ENCODE results near the gene GPC5.

The GPC5 gene

DNA sequence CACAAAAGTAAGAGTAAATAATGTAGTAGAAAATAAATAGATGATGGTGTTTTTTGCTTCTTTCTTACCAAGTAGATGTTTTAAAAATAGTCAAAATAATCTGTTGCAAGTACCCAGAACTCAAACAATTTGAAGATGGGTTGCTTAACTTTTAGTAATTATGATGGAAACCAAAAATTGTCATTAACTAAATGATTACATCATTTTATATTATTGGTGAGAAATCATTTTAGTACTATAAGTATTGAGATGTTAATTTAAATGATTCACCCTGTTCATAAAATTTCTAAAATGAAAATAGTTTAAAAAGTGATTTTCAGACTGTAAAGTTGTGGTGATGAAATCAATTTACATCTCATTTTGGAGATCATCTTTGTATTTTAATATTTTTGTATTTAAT, 404.5 kb downstream of the GPC5 start:
- no peak for TF ChIP-seq TEAD4 (IDR thresholded peaks at IDR 0.05)
- TF ChIP-seq TCF12 (IDR thresholded peaks at IDR 0.05; ENCODE audit: low read depth): no peak
- no peak for TF ChIP-seq EP300 (IDR thresholded peaks at IDR 0.05; ENCODE audit: borderline replicate concordance)
- no peak for TF ChIP-seq EGR1 (IDR thresholded peaks at IDR 0.05)
- no peak for TF ChIP-seq FOXM1 (IDR thresholded peaks at IDR 0.05; ENCODE audit: borderline replicate concordance, low read depth)
- TF ChIP-seq, protein P1, sequence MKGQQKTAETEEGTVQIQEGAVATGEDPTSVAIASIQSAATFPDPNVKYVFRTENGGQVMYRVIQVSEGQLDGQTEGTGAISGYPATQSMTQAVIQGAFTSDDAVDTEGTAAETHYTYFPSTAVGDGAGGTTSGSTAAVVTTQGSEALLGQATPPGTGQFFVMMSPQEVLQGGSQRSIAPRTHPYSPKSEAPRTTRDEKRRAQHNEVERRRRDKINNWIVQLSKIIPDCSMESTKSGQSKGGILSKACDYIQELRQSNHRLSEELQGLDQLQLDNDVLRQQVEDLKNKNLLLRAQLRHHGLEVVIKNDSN (IDR thresholded peaks at IDR 0.05): no peak
- TF ChIP-seq, protein P2, sequence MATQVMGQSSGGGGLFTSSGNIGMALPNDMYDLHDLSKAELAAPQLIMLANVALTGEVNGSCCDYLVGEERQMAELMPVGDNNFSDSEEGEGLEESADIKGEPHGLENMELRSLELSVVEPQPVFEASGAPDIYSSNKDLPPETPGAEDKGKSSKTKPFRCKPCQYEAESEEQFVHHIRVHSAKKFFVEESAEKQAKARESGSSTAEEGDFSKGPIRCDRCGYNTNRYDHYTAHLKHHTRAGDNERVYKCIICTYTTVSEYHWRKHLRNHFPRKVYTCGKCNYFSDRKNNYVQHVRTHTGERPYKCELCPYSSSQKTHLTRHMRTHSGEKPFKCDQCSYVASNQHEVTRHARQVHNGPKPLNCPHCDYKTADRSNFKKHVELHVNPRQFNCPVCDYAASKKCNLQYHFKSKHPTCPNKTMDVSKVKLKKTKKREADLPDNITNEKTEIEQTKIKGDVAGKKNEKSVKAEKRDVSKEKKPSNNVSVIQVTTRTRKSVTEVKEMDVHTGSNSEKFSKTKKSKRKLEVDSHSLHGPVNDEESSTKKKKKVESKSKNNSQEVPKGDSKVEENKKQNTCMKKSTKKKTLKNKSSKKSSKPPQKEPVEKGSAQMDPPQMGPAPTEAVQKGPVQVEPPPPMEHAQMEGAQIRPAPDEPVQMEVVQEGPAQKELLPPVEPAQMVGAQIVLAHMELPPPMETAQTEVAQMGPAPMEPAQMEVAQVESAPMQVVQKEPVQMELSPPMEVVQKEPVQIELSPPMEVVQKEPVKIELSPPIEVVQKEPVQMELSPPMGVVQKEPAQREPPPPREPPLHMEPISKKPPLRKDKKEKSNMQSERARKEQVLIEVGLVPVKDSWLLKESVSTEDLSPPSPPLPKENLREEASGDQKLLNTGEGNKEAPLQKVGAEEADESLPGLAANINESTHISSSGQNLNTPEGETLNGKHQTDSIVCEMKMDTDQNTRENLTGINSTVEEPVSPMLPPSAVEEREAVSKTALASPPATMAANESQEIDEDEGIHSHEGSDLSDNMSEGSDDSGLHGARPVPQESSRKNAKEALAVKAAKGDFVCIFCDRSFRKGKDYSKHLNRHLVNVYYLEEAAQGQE (IDR thresholded peaks at IDR 0.05; ENCODE audit: low read depth): no peak
- TF ChIP-seq ZBTB7A (IDR thresholded peaks at IDR 0.05; ENCODE audit: low read depth): no peak
- TF ChIP-seq YY1 (IDR thresholded peaks at IDR 0.05; ENCODE audit: low read depth): no peak
- TF ChIP-seq, protein P3, sequence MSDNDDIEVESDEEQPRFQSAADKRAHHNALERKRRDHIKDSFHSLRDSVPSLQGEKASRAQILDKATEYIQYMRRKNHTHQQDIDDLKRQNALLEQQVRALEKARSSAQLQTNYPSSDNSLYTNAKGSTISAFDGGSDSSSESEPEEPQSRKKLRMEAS (IDR thresholded peaks at IDR 0.05): no peak
- no peak for TF ChIP-seq TAF1 (IDR thresholded peaks at IDR 0.05; ENCODE audit: low read depth)
- no peak for TF ChIP-seq RAD21 (IDR thresholded peaks at IDR 0.05; ENCODE audit: low read depth)
- TF ChIP-seq NFIC (IDR thresholded peaks at IDR 0.05): no peak
- TF ChIP-seq CREB1 (IDR thresholded peaks at IDR 0.05; ENCODE audit: low read depth): no peak
- TF ChIP-seq CEBPB (IDR thresholded peaks at IDR 0.05): no peak

DNA sequence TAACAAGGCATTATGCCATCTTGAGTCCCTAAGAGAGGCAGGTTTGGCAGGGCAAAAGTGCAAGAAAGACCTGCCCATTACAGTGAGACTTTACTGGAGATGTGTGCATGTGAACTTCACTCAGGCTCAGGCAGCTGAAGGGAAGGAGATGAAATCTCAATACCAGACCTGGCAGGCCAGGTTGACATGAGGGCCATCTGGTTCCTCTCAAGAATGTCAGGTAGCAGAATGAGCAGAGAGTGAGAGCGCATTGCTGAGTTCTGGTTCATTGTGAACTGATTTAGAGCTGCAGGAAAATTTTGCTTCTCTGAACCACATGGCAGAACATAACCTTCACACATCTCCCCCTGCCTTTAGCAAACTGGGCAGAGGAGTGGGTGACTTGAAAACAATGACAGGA, 406.3 kb downstream of the GPC5 start:
- TF ChIP-seq RAD21 (IDR thresholded peaks at IDR 0.05; ENCODE audit: low read depth): no peak
- no peak for TF ChIP-seq CEBPB (IDR thresholded peaks at IDR 0.05)
- TF ChIP-seq CREB1 (IDR thresholded peaks at IDR 0.05; ENCODE audit: low read depth): no peak
- no peak for TF ChIP-seq EP300 (IDR thresholded peaks at IDR 0.05; ENCODE audit: borderline replicate concordance)
- no peak for TF ChIP-seq EGR1 (IDR thresholded peaks at IDR 0.05)
- no peak for TF ChIP-seq TCF12 (IDR thresholded peaks at IDR 0.05; ENCODE audit: low read depth)
- TF ChIP-seq ZBTB7A (IDR thresholded peaks at IDR 0.05; ENCODE audit: low read depth): no peak
- TF ChIP-seq YY1 (IDR thresholded peaks at IDR 0.05; ENCODE audit: low read depth): no peak

DNA sequence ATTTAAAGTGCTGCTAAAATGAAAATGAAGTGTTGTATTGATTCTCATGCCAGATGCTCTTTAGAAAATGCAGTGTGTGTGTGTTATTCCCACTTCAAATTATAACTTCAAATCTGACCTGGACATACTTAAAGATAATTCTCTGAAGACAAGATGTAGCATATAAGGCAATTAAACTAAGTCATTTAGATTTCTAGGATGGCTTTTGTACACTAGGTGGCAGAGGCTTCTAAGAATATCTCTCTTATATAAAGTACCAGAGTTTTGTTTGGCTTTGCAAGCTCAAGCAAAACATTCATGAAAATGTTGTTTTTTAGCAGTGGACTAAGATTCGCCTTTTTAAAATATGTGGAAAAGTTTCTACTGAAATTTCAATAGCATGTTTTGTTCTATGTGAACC, 407.2 kb downstream of the GPC5 start:
- TF ChIP-seq TCF12 (IDR thresholded peaks at IDR 0.05; ENCODE audit: low read depth) (no peak), YY1 (IDR thresholded peaks at IDR 0.05; ENCODE audit: low read depth) (no peak), RAD21 (IDR thresholded peaks at IDR 0.05; ENCODE audit: low read depth) (peak; percentile 11)
- TF ChIP-seq, protein P3 (IDR thresholded peaks at IDR 0.05): no peak

DNA sequence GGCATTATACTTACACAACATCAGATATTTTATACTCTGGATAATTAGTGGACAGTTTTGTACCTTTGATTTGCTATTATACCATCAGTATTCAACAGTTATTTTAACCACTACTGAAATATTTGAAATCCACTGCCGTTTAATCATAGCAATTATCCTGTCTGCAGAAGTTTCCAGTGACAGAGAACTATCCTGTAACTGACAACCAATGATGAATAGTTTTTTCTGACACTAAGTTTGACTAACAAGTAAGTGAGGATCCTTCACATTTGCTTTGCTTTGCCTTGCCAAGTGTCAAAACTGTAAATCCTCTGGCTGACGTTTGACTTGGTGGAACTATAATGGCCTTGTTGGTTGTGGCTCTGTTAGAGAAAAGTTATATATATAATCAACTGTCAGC, 410.7 kb downstream of the GPC5 start:
- no peak for TF ChIP-seq FOXM1 (IDR thresholded peaks at IDR 0.05; ENCODE audit: borderline replicate concordance, low read depth)
- no peak for TF ChIP-seq ZBTB7A (IDR thresholded peaks at IDR 0.05; ENCODE audit: low read depth)
- no peak for TF ChIP-seq TEAD4 (IDR thresholded peaks at IDR 0.05)
- TF ChIP-seq CREB1 (IDR thresholded peaks at IDR 0.05; ENCODE audit: low read depth): no peak
- no peak for TF ChIP-seq NFIC (IDR thresholded peaks at IDR 0.05)
- TF ChIP-seq, protein P2 (IDR thresholded peaks at IDR 0.05; ENCODE audit: low read depth): no peak
- TF ChIP-seq RAD21 (IDR thresholded peaks at IDR 0.05; ENCODE audit: low read depth): no peak
- TF ChIP-seq TAF1 (IDR thresholded peaks at IDR 0.05; ENCODE audit: low read depth): no peak
- no peak for TF ChIP-seq EGR1 (IDR thresholded peaks at IDR 0.05)
- TF ChIP-seq, protein P1 (IDR thresholded peaks at IDR 0.05): no peak

DNA sequence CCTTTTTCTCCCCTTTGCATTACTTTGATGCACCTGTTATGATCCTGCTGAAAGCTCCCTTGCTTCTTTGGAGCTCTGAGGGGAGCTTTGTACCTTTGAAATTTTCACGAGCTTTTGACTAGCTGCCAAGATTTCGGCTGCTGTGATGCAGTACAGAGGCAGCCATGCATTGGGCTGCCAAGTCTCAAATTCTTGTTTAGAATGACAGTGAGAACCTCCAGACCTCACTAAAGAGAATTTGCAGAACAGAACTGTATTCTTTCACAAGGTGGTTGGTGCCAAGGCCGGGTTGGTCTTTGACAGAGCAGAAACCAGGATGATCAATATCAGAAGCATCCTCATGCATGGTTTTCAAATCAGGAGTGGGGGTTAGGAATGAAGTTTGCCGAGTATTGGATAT, 414.8 kb downstream of the GPC5 start:
- no peak for TF ChIP-seq ZBTB7A (IDR thresholded peaks at IDR 0.05; ENCODE audit: low read depth)
- TF ChIP-seq, protein P1 (IDR thresholded peaks at IDR 0.05): no peak
- TF ChIP-seq, protein P3 (IDR thresholded peaks at IDR 0.05): no peak

DNA sequence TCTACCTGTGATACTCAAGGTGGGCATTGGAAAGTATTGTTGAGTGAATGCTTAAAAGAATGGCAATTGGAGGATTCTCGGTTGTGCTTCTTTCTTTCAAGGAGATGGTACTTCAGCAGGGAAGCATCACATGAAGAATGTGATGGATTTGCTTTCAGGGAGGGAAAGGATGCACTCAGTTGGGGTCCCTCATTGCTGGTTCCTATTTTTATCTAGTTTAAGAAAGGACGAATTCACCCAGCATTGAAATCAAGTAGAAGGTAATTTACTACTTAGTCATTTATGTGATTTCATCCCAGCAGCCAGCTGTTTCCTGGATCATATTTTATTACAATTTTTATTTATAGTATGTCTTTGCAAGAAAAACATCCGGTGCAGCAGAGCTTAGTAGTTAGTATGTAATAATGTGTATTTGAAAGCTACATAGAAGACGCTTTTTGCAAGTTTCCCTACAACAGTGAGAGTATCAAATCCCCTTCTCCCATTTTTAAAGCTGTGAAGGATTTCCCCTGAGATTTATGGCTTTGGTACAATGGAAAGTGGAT, 417.9 kb downstream of the GPC5 start:
- TF ChIP-seq TAF1 (IDR thresholded peaks at IDR 0.05; ENCODE audit: low read depth) (no peak), YY1 (IDR thresholded peaks at IDR 0.05; ENCODE audit: low read depth) (no peak), TEAD4 (IDR thresholded peaks at IDR 0.05) (no peak), CEBPB (IDR thresholded peaks at IDR 0.05) (no peak), EP300 (IDR thresholded peaks at IDR 0.05; ENCODE audit: borderline replicate concordance) (no peak), ZBTB7A (IDR thresholded peaks at IDR 0.05; ENCODE audit: low read depth) (no peak), NFIC (IDR thresholded peaks at IDR 0.05) (no peak), TCF12 (IDR thresholded peaks at IDR 0.05; ENCODE audit: low read depth) (no peak), RAD21 (IDR thresholded peaks at IDR 0.05; ENCODE audit: low read depth) (no peak), FOXM1 (IDR thresholded peaks at IDR 0.05; ENCODE audit: borderline replicate concordance, low read depth) (no peak), CREB1 (IDR thresholded peaks at IDR 0.05; ENCODE audit: low read depth) (no peak), EGR1 (IDR thresholded peaks at IDR 0.05) (no peak)
- TF ChIP-seq, protein P1 (IDR thresholded peaks at IDR 0.05): no peak
- TF ChIP-seq, protein P3 (IDR thresholded peaks at IDR 0.05): no peak
- TF ChIP-seq, protein P2 (IDR thresholded peaks at IDR 0.05; ENCODE audit: low read depth): no peak
